Smooth muscle cell (in vitro differentiated cells): Measurements from ENCODE around the gene LGALS4. TPM values are rescaled to one million over a fixed set of nuclear protein-coding genes. Genes with fewer than 3 reads are reported as not detected.

Experiments used
- DNase-seq: peaks from one replicate; lab custom pipeline; 2025; ENCODE audit not compliant: unreplicated experiment; lab: John Stamatoyannopoulos, UW
- H2AFZ ChIP-seq: fragments of 200-600 bp; sonication (generic); 2 replicates; pipeline ENCODE4 v1.6.0; 2016; ENCODE audit warnings: antibody characterized with exemption, low read depth, mild to moderate bottlenecking
- H3F3A ChIP-seq: fragments of 200-600 bp; sonication (generic); 2 replicates; pipeline ENCODE4 v1.6.0; 2017; ENCODE audit warnings: antibody characterized with exemption, low read depth
- H3K27ac ChIP-seq: fragments of 200-600 bp; sonication (generic); 2 replicates; pipeline ENCODE4 v1.5.1; 2016; ENCODE audit warnings: low read depth, mild to moderate bottlenecking
- H3K27me3 ChIP-seq: fragments of 200-600 bp; sonication (generic); 2 replicates; pipeline ENCODE4 v1.6.1; 2016; ENCODE audit warnings: low read depth, mild to moderate bottlenecking
- H3K36me3 ChIP-seq: fragments of 200-600 bp; sonication (generic); 2 replicates; pipeline ENCODE4 v1.5.1; 2016; ENCODE audit warnings: low read depth
- H3K4me1 ChIP-seq: fragments of 200-600 bp; sonication (generic); 2 replicates; pipeline ENCODE4 v1.5.1; 2016; ENCODE audit warnings: low read depth
- H3K4me2 ChIP-seq: fragments of 200-600 bp; sonication (generic); 2 replicates; pipeline ENCODE4 v1.6.0; 2016; ENCODE audit warnings: mild to moderate bottlenecking
- H3K4me3 ChIP-seq: fragments of 200-600 bp; sonication (generic); 2 replicates; pipeline ENCODE4 v1.5.1; 2016; ENCODE audit warnings: mild to moderate bottlenecking
- H3K79me2 ChIP-seq: fragments of 200-600 bp; sonication (generic); 2 replicates; pipeline ENCODE4 v1.6.0; 2016; ENCODE audit warnings: low read depth, mild to moderate bottlenecking
- H3K9ac ChIP-seq: fragments of 200-600 bp; sonication (generic); 2 replicates; pipeline ENCODE4 v1.6.0; 2016; ENCODE audit warnings: low read depth
- H3K9me3 ChIP-seq: fragments of 200-600 bp; sonication (generic); replicated peaks from 2 replicates; pipeline ENCODE4 v1.5.1; 2016; ENCODE audit warnings: low read depth
- H4K20me1 ChIP-seq: fragments of 200-600 bp; sonication (generic); 2 replicates; pipeline ENCODE4 v1.6.0; 2016; ENCODE audit warnings: low read depth
- CTCF ChIP-seq: fragments of 200-600 bp; sonication (generic); IDR thresholded peaks from 2 replicates; pipeline ENCODE4 v1.5.1; 2017; ENCODE audit warnings: borderline replicate concordance, mild to moderate bottlenecking, antibody characterized with exemption; ENCODE audit not compliant: insufficient read depth, poor library complexity, severe bottlenecking
- WGBS: methylation state at CpG from one replicate; pipeline ENCODE4 v1.1.7; 2016; ENCODE audit warnings: low lambda C conversion rate; 5-methylcytosine and 5-hydroxymethylcytosine counted together
- polyA plus RNA-seq: library from polyadenylated mRNA; unstranded; fragments of >200 nt; fragmentation: Nextera tagmentation; extraction: Ambion mirVana; gene quantifications from 2 replicates; pipeline ENCODE4 v1.2.1, GENCODE V29; 2016
- total RNA-seq: library from RNA; depleted of rRNA; stranded (reverse); fragments of >200 nt; gene quantifications from 2 replicates; pipeline ENCODE4 v1.2.3, GENCODE V29; 2014

The LGALS4 gene
- total and polyA plus RNA-seq, 2 experiments from 2014 or later: 2.4 TPM; not detected in 1

- H3K4me1 ChIP-seq: no peaks in the 10 kb centered on the region
- no peak for DNase-seq
- H3K27me3 ChIP-seq: no peaks in the 10 kb centered on the region
- no peak overlapping the region for H3K4me2 ChIP-seq
- H3K27ac ChIP-seq: no peak overlapping the region
- no peaks in the 10 kb centered on the region for H3K79me2 ChIP-seq
- no peaks in the 10 kb centered on the region for H4K20me1 ChIP-seq
- H3K36me3 ChIP-seq: no peaks in the 10 kb centered on the region
- H3K4me3 ChIP-seq: no peak overlapping the region
- 82% methylated on average over 13 of the region's 13 CpGs for WGBS
- H3F3A ChIP-seq: no peaks in the 10 kb centered on the region
- no peak overlapping the region for H2AFZ ChIP-seq
- H3K9me3 ChIP-seq: no peaks in the 10 kb centered on the region
- TF ChIP-seq CTCF: no peak
- H3K9ac ChIP-seq: no peak overlapping the region
Observed at GRCh38 chr19:38819231-38819920, 6.6 kb upstream of the LGALS4 start.

- Histone ChIP-seq H3K27ac (no peak overlapping the region), H3K36me3 (no peaks in the 10 kb centered on the region), H3K4me3 (no peak overlapping the region), H3K79me2 (no peaks in the 10 kb centered on the region), H3K9ac (no peak overlapping the region), H3K4me2 (no peak overlapping the region), H3K27me3 (no peaks in the 10 kb centered on the region), H3F3A (no peaks in the 10 kb centered on the region), H3K9me3 (no peaks in the 10 kb centered on the region), H3K4me1 (no peaks in the 10 kb centered on the region), H2AFZ (no peak overlapping the region), H4K20me1 (no peaks in the 10 kb centered on the region)
- WGBS: 96% methylated on average over 15 of the region's 15 CpGs
- no peak for DNase-seq
- TF ChIP-seq CTCF: no peak
Observed at GRCh38 chr19:38817081-38817480, 4.3 kb upstream of the LGALS4 start.

GRCh38 chr19:38816131-38816750 is 3.5 kb upstream of the LGALS4 start:
- Histone ChIP-seq H3K9ac (no peak overlapping the region), H3K27ac (no peak overlapping the region), H3K4me2 (no peak overlapping the region), H3F3A (no peaks in the 10 kb centered on the region), H2AFZ (no peak overlapping the region), H3K27me3 (no peaks in the 10 kb centered on the region), H3K79me2 (no peaks in the 10 kb centered on the region), H3K36me3 (no peaks in the 10 kb centered on the region), H3K4me1 (no peaks in the 10 kb centered on the region), H3K9me3 (no peaks in the 10 kb centered on the region), H3K4me3 (no peak overlapping the region), H4K20me1 (no peaks in the 10 kb centered on the region)
- DNase-seq: no peak
- no peak for TF ChIP-seq CTCF
- WGBS: 96% methylated on average over 18 of the region's 18 CpGs
